K562 (cell line): ENCODE data around the gene DGKB. TPM values are rescaled to one million over a fixed set of nuclear protein-coding genes. Genes with fewer than 3 reads are reported as not detected.

ENCODE experiments used
- ATAC-seq: fragments of 200-7000 bp; cut with Tn5 transposase; 3 replicates; pipeline ENCODE4 v1.9.1; 2020; ENCODE audit warnings: moderate library complexity
- BruUV-seq: library from RNA; stranded (reverse); fragments of 400-500 nt; replicated peaks from 2 replicates; lab custom pipeline; 2021; lab: Mats Ljungman, UMichigan
- CTCF ChIA-PET: fragments of 300-600 bp; formaldehyde crosslinking; extraction: SDS; loops from one replicate; lab custom pipeline; 2021; ENCODE audit warnings: low intra/inter-chr PET ratio; lab: Yijun Ruan, JAX
- POLR2A ChIA-PET: fragments of 300-600, 350-650 bp; sonication (Branson Sonifier 250); formaldehyde crosslinking; extraction: SDS; loops from one replicate; lab custom pipeline; 2021; ENCODE audit warnings: antibody characterized with exemption, inconsistent platforms; lab: Yijun Ruan, JAX
- DNase-seq, 4 experiments: peaks; one replicate each; pipeline versions ENCODE4 v3.0.0 to v3.0.0-alpha.2; 2011 to 2018; ENCODE audit warnings: low spot score in 3 of 4, mixed read lengths in 3 of 4; ENCODE audit errors: extremely low read depth in 1 of 4
- FAIRE-seq: peaks from 2 replicates; lab custom pipeline; 2011; peaks lifted over from hg19 to GRCh38; lab: Jason Lieb, UNC
- H2AFZ ChIP-seq: 2 replicates; pipeline ENCODE4 v1.6.0; 2011; ENCODE audit warnings: low read depth, low read length, control low read depth, inconsistent platforms
- H3K27ac ChIP-seq: fragments of 200-600 bp; 3 replicates; pipeline ENCODE4 v1.8.0; 2011; ENCODE audit warnings: low read depth, mild to moderate bottlenecking, control low read depth, inconsistent platforms, low read length, moderate library complexity, mixed read lengths; ENCODE audit errors: extremely low read depth
- H3K27me3 ChIP-seq, 2 experiments: fragments of 300-600 bp in 1 of 2; 2 replicates in 1 of 2; 3 replicates in 1 of 2; pipeline versions ENCODE4 v1.6.0 to v1.8.0; 2011; ENCODE audit warnings: inconsistent platforms in 2 of 2, low read length in 2 of 2, mild to moderate bottlenecking in 1 of 2, mixed read lengths in 1 of 2, moderate library complexity in 1 of 2; ENCODE audit not compliant: control insufficient read depth in 2 of 2, insufficient read depth in 2 of 2
- H3K36me3 ChIP-seq: fragments of 300-600 bp; 3 replicates; pipeline ENCODE4 v1.8.0; 2011; ENCODE audit warnings: mild to moderate bottlenecking, low read length, inconsistent platforms; ENCODE audit not compliant: control insufficient read depth, insufficient read depth
- H3K4me1 ChIP-seq, 2 experiments: fragments of 200-600 bp in 1 of 2; replicated peaks in 1 of 2; 2 replicates in 1 of 2; 3 replicates in 1 of 2; pipeline versions ENCODE4 v1.5.1 to v1.8.0; 2011; ENCODE audit warnings: inconsistent platforms in 2 of 2, low read length in 2 of 2, mild to moderate bottlenecking in 1 of 2, mixed read lengths in 1 of 2, moderate library complexity in 1 of 2; ENCODE audit not compliant: control insufficient read depth in 2 of 2, insufficient read depth in 2 of 2
- H3K4me2 ChIP-seq: 2 replicates; pipeline ENCODE4 v1.6.1; 2011; ENCODE audit warnings: low read length, control low read depth, inconsistent platforms, mixed read lengths; ENCODE audit not compliant: insufficient read depth
- H3K4me3 ChIP-seq: fragments of 200-600 bp; sonication (generic), shearing (Covaris generic); 2 replicates; pipeline ENCODE4 v1.5.1; 2016; ENCODE audit warnings: control low read depth, inconsistent platforms
- H3K79me2 ChIP-seq: fragments of 200-600 bp; 3 replicates; pipeline ENCODE4 v1.8.0; 2011; ENCODE audit warnings: low read length, inconsistent platforms; ENCODE audit not compliant: control insufficient read depth, insufficient read depth
- H3K9ac ChIP-seq, 2 experiments: 2 replicates each; pipeline versions ENCODE4 v1.6.0 to v1.6.1; 2011; ENCODE audit warnings: low read depth in 2 of 2, low read length in 2 of 2, control low read depth in 1 of 2, inconsistent platforms in 1 of 2, mild to moderate bottlenecking in 1 of 2, mixed read lengths in 1 of 2; ENCODE audit not compliant: insufficient read depth in 1 of 2
- H3K9me1 ChIP-seq: one replicate; pipeline ENCODE4 v1.6.0; 2011; ENCODE audit warnings: inconsistent platforms, mild to moderate bottlenecking, low read length, moderate library complexity; ENCODE audit not compliant: control insufficient read depth, insufficient read depth
- H3K9me3 ChIP-seq: replicated peaks from 2 replicates; pipeline ENCODE4 v1.5.1; 2011; ENCODE audit warnings: low read depth, low read length, inconsistent platforms; ENCODE audit not compliant: control insufficient read depth, insufficient read depth
- H4K20me1 ChIP-seq: replicated peaks from 2 replicates; pipeline ENCODE4 v1.6.1; 2011; ENCODE audit warnings: low read length, inconsistent platforms, mixed read lengths; ENCODE audit not compliant: control insufficient read depth, insufficient read depth
- ELF2 ChIP-seq: fragments of 250-450 bp; sonication (Bioruptor Pico); IDR thresholded peaks from 2 replicates; pipeline ENCODE4 v1.5.0; 2021; ENCODE audit warnings: mild to moderate bottlenecking
- RBM22 ChIP-seq: fragments of 200-400 bp; formaldehyde crosslinking; IDR thresholded peaks from 2 replicates; pipeline ENCODE4 v1.6.1; 2018; ENCODE audit warnings: low read length, low read depth; ENCODE audit not compliant: poor library complexity, severe bottlenecking
- YY1 ChIP-seq, 3 experiments: IDR thresholded peaks; 2 replicates each; pipeline ENCODE4 v1.6.1; 2011; ENCODE audit warnings: low read length in 2 of 3, mild to moderate bottlenecking in 2 of 3, moderate library complexity in 2 of 3, borderline replicate concordance in 1 of 3, control low read depth in 1 of 3, low read depth in 1 of 3; ENCODE audit not compliant: insufficient read depth in 3 of 3, insufficient replicate concordance in 2 of 3, control insufficient read depth in 1 of 3, insufficient read length in 1 of 3; ENCODE audit errors: extremely low read depth in 1 of 3
- WGBS: fragments of 100-300 bp; shearing (Covaris generic); methylation state at CpG from one replicate; pipeline ENCODE4 v1.1.6; 2016; ENCODE audit warnings: low coverage, mixed read lengths; ENCODE audit not compliant: insufficient coverage; ENCODE audit errors: missing lambda C conversion rate; 5-methylcytosine and 5-hydroxymethylcytosine counted together
- in situ Hi-C: fragments of 300-500 bp; cut with MboI; formaldehyde crosslinking; loops from 4 replicates; pipeline ENCODE4 v1.15.0; 2018; ENCODE audit warnings: inconsistent platforms, mixed read lengths
- intact Hi-C: fragments of 100-400 bp; cut with micrococcal nuclease; formaldehyde crosslinking; loops from 2 replicates; pipeline ENCODE4 v1.14.2; 2022
- polyA plus RNA-seq, 8 experiments: library from polyadenylated mRNA; depleted of rRNA in 4 of 8; stranded (reverse) in 5 of 8; unstranded in 3 of 8; fragments of >200 nt; fragmentation: Nextera tagmentation in 2 of 8; fragmentation: Illumina TruSeq in 1 of 8; extraction: Ambion mirVana in 2 of 8; extraction: Trizol in 1 of 8; gene quantifications; 2 replicates each; pipeline versions ENCODE4 v1.2.1 to v1.2.3, GENCODE V29; 2011 to 2014; ENCODE audit warnings: inconsistent platforms in 1 of 8, missing spikeins in 1 of 8
- total RNA-seq, 7 experiments: library from RNA; depleted of rRNA in 6 of 7; stranded (reverse); fragments of >200 nt in 6 of 7; fragmentation: Illumina TruSeq in 2 of 7; extraction: Trizol in 2 of 7; gene quantifications; 2 replicates each; pipeline versions ENCODE4 v1.2.1 to v1.2.3, GENCODE V29; 2011 to 2021; ENCODE audit warnings: low replicate concordance in 1 of 7
- TF ChIP-seq, protein P1 (sequence below): fragments of 450-650 bp; IDR thresholded peaks from 2 replicates; pipeline ENCODE4 v1.6.1; 2017; ENCODE audit warnings: mild to moderate bottlenecking, moderate library complexity
- TF ChIP-seq, protein P2 (sequence below): fragments of 450-650 bp; IDR thresholded peaks from 2 replicates; pipeline ENCODE4 v1.7.0; 2016; ENCODE audit warnings: borderline replicate concordance
- TF ChIP-seq, protein P3 (sequence below): fragments of 450-650 bp; IDR thresholded peaks from 2 replicates; pipeline ENCODE4 v1.6.1; 2016; ENCODE audit warnings: low read depth, mild to moderate bottlenecking, moderate library complexity

DGKB gene
- total and polyA plus RNA-seq, 9 of the 15 experiments (the other 6 are each of a cell fraction or from before 2014, with no cell fraction given), result 0.01 TPM; not detected in 8

GRCh38 chr7:14950013-14950412 is 47.5 kb upstream of the DGKB start:
- intact Hi-C loops, result no loop called here
- H3K9ac ChIP-seq, result no peak overlapping the region
- ChIA-PET POLR2A (no interaction called here), CTCF (no interaction called here)
- H3K9me1 ChIP-seq, result no peaks in the 10 kb centered on the region
- H2AFZ ChIP-seq, result no peak overlapping the region
- H3K36me3 ChIP-seq, result no peaks in the 10 kb centered on the region
- no peaks in the 10 kb centered on the region for H3K27me3 ChIP-seq
- no peaks in the 10 kb centered on the region; the same call in none of the 2 replicates for H3K9me3 ChIP-seq
- no peaks in the 10 kb centered on the region for H4K20me1 ChIP-seq
- H3K79me2 ChIP-seq, result no peaks in the 10 kb centered on the region
- H3K4me2 ChIP-seq, result no peak overlapping the region
- in situ Hi-C loops, result no loop called here
- no peaks in the 10 kb centered on the region for H3K4me1 ChIP-seq
- no peak for ATAC-seq
- BruUV-seq, result no TSS peak
- H3K27ac ChIP-seq, result no peak overlapping the region
- H3K4me3 ChIP-seq, result no peak overlapping the region
- no peak for FAIRE-seq
- no peak for TF ChIP-seq ELF2
- no peak for TF ChIP-seq YY1 (IDR thresholded peaks at IDR 0.05; ENCODE audit: borderline replicate concordance in 1 of 3, control insufficient read depth in 1 of 3, extremely low read depth in 1 of 3, insufficient read depth in 3 of 3, insufficient read length in 1 of 3, insufficient replicate concordance in 2 of 3, low read depth in 1 of 3, low read length in 2 of 3)
- no peak for TF ChIP-seq RBM22
- TF ChIP-seq, protein P1, sequence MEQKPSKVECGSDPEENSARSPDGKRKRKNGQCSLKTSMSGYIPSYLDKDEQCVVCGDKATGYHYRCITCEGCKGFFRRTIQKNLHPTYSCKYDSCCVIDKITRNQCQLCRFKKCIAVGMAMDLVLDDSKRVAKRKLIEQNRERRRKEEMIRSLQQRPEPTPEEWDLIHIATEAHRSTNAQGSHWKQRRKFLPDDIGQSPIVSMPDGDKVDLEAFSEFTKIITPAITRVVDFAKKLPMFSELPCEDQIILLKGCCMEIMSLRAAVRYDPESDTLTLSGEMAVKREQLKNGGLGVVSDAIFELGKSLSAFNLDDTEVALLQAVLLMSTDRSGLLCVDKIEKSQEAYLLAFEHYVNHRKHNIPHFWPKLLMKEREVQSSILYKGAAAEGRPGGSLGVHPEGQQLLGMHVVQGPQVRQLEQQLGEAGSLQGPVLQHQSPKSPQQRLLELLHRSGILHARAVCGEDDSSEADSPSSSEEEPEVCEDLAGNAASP, result no peak
- TF ChIP-seq, protein P2, sequence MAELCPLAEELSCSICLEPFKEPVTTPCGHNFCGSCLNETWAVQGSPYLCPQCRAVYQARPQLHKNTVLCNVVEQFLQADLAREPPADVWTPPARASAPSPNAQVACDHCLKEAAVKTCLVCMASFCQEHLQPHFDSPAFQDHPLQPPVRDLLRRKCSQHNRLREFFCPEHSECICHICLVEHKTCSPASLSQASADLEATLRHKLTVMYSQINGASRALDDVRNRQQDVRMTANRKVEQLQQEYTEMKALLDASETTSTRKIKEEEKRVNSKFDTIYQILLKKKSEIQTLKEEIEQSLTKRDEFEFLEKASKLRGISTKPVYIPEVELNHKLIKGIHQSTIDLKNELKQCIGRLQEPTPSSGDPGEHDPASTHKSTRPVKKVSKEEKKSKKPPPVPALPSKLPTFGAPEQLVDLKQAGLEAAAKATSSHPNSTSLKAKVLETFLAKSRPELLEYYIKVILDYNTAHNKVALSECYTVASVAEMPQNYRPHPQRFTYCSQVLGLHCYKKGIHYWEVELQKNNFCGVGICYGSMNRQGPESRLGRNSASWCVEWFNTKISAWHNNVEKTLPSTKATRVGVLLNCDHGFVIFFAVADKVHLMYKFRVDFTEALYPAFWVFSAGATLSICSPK, result no peak
- TF ChIP-seq, protein P3, sequence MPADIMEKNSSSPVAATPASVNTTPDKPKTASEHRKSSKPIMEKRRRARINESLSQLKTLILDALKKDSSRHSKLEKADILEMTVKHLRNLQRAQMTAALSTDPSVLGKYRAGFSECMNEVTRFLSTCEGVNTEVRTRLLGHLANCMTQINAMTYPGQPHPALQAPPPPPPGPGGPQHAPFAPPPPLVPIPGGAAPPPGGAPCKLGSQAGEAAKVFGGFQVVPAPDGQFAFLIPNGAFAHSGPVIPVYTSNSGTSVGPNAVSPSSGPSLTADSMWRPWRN, result no peak
- DNase-seq, result no peak
- WGBS, result 0% methylated on average over 2 of the region's 4 CpGs
